Pulmonary artery endothelial cell (primary cell): ENCODE results near the gene SURF4. TPM values are rescaled to one million over a fixed set of nuclear protein-coding genes. Genes with fewer than 3 reads are reported as not detected.

Experiments
- DNase-seq: peaks from one replicate; pipeline ENCODE4 v3.0.0-alpha.2; 2011; ENCODE audit warnings: low read depth, low spot score
- total RNA-seq: library from RNA; depleted of rRNA; stranded (reverse); fragments of >200 nt; gene quantifications from 2 replicates; pipeline ENCODE4 v1.2.3, GENCODE V29; 2014

The SURF4 gene
- total RNA-seq, 1 donor from 2014 or later = 525 TPM

DNA sequence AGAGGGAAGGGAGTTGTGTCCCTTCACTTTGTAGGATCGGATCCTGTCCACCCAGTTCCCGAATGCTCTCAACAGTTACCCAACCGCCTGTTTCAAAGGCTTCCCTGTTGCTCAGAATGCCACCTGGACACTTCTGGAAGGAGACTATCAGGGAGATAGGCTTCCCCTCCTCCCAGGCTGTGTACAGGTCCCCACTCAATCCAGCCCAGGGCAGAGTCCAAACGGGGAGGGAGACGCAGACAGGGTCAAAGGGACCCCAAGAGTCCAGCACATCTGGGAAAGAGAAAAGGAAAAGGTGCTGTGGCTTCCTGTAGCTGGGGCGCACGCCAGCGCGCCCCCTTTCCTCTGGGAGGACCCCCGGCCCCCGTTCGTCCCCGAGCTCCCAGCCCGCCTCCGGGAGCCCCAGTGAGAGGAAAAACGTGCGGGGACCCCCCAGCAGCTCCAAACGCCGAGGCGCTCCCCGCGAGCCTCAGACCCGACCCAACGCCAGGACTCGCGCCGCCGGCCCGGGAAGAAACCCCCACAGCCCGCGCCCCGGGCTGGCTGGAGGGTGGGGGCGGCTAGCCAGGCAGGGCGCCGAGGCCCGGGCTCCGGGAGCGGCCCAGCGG lies 640 bp downstream of the SURF4 start:
- no peak for DNase-seq

DNA sequence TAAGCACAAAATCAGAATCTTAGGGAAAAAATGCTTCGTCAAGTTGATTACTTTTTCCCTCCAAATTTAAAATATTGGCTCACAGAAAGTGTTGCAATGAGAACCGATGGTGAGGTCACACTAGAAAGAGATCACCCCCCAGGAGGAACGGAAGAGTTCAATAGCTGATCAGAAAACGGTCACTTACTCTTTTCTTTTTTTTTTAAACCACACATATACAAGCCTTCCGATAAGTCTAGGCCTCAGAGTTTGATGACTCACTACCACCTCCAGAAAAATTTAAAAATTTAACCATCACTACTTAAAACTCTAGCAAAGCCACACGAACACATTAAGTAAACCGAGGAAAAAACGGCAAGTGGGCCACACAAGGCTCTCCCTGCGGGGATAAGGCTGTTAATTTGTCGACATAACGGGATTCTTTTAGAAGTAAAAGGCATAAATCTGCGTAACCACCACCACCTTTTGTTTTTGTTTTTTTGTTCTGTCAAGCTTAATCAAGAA lies 1.2 kb downstream of the SURF4 start:
- DNase-seq = no peak

DNA sequence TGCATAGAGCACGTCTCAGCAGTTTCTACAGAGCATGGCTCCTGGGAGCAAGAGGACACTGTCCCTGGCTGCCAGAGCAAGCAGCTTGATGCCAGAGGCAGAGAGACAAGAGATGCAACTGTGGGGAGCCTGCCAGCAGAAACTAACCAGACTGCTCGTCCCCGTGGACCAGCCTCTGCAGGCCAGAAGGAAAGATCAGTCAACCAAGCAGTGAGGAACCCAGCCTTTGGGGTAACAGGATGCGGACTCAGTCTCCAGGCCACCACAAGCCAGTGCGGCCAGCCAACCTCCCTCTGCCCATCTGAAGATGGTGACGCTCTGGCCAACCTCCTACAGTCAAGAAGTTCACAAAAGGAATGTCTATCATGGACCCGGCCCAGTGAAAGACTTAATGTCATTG lies 3.7 kb downstream of the SURF4 start:
- DNase-seq = no peak

DNA sequence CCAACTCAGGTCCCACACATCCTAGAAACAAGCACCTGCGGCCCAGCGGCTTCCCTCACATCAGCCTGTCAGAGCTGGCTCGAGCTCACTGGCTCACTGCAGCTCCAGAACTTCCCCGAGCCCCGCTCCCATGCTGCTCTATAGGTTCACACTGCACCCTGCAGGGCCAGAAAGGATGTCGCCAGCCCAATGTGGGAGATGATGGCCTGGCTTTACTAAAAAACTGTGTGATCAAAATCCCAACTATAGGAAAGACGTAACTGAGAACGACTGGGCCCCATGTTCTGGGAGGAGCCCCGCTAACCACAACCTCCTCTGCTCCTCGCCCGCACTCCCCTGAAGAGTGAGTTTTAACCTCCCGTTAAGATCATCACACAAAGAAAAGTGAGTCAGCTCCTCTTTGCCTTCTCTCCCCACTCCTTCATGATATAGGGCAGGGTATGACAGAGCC lies 4.6 kb downstream of the SURF4 start:
- DNase-seq = no peak

DNA sequence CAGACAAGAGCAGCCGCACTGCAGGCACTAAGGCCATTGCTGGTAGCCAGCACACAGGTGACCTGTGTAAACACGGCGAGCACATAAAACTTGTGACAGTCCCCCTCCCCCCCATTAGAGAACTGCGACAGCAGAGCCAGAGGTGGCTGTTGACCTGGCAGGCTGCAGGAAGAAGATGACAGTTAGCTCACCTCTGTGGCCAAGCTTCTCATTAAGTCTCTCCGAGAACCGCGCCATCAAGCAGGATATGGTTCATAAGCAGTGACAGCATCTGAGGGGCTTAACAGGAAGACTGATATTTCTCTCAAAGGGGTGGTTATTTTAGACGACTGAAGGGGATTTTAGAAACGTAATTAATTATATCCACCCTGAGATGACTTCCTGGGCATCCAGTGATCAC lies 5.2 kb downstream of the SURF4 start:
- DNase-seq = no peak

DNA sequence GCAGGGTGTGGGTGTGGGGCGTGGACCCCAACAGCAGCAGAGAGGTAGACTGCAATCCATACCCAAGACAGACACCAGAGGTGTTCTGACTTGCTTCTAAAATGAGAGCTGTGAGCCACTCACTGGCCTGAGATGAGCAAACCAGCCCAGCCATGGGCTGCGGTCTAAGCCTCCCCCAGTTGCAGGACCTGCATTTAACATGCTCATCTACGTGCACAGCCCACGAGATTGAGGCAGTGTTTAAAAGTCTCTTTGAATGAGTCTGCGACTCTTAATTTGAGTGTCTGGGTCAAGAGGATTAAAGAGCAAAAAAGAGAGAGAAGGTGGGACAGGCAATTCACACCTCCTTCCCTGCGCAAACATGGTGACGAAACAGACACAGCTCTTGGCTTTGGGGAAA lies 5.9 kb downstream of the SURF4 start:
- DNase-seq = no peak

GRCh38 chr9:133369422-133369821 lies 6.4 kb downstream of the SURF4 start:
- DNase-seq = no peak

DNA sequence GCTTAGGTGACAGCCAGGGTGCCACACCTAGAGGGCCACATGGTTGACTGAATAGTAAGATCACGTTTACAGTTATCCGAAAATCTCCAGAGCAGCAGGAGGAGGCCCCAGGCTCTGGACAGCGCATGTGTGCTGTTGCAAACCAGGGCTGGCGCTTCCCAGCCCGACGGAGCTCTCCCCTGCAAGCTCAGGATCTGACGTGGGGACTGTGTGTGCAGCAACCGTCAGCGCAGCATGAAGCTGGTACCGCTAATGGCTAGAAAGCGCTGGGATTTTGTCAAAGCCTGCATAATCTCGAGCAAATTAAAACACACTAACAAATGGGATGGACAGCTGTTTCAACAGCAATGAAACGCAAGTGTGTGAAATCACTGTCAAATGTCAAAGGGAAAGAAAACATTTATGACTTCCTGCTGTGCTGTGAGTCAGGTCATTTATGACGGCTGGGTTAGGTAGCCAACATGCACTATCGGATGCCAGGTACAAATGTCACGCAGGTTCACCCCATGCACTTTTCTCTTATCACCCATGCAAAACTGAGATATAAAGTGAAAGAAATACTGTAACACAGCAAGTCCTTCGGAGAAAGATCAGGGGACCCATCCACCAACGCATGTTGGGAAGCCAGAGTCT lies 7.5 kb downstream of the SURF4 start:
- no peak for DNase-seq

- no peak for DNase-seq
Observed at GRCh38 chr9:133367778-133368177, 8.1 kb downstream of the SURF4 start.

GRCh38 chr9:133367221-133367620 lies 8.6 kb downstream of the SURF4 start:
- no peak for DNase-seq

- DNase-seq = no peak
Observed at GRCh38 chr9:133366435-133366834, 9.4 kb downstream of the SURF4 start.

DNA sequence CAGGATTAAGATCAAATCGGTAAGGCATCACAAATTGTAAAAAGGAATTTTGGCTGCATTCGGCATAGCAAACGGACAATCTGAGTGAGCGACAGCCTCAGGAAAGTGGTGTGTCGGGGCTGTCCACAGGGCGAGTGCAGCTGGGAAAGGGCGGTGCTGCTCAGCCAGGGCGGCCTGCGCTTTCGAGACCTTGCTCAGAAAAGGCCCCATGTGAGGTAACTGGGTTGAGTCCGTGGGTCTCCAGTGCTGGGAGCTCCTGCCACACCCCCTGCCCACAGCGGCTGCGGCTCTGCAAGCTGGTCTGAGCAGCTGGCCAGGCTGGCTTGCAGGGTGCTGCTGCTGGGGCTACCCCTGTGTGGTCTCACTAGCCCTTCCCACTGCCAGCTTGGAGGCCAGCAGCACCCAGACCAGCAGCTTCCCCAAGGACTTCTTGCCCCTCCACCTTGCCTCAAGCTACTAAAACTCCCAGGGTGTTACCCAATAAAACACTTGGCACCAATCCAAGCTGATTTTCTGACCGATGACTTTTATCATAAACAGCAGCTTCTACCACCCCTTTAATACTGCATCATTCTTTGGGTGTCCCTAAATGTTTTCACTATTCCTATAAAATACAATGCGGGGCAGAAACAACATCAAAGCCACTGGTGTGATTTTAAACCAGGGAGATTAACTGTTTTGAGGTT lies 13.4 kb downstream of the SURF4 start:
- DNase-seq = no peak

- DNase-seq = no peak
Observed at GRCh38 chr9:133361507-133362092, 14.3 kb downstream of the SURF4 start.

- no peak for DNase-seq
Observed at GRCh38 chr9:133360400-133361393, 15.2 kb downstream of the SURF4 start.

GRCh38 chr9:133359399-133360175 lies 16.3 kb downstream of the SURF4 start:
- no peak for DNase-seq

GRCh38 chr9:133357656-133358055 lies 18.2 kb downstream of the SURF4 start:
- DNase-seq = no peak

DNA sequence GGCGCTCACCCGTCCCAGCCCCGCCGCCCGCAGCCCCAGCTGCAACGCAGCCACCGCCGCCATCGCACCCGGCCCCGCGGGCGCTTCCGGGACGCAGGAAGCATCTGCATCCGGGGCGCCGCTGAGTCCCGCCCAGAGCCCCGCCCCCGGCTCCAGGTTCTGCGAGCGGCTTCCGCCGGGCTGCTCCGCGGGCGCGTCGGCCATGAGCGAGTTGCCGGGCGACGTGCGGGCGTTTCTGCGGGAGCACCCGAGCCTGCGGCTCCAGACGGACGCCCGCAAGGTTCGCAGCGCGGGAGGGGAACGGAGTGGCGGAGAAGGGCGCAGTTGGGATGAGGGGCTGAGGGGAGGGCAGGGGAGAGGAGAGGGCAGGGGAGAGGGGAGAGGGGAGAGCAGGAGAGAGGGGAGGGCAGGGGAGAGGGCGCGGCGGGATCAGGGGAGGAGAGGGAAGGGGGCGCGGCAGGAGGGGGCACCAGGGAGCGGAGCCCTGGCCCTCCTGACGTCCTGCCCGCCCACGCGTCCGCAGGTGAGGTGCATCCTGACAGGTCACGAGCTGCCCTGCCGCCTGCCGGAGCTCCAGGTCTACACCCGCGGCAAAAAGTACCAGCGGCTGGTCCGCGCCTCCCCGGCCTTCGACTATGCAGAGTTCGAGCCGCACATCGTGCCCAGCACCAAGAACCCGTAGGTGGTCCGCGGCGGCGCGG lies 19.3 kb downstream of the SURF4 start, which contains the start of the genes SURF1 and SURF2:
SURF1 (minus strand) TSS at position 97 of the 701 bp plus-strand sequence; CDS start at position 63, 34 bp downstream.
SURF2 (plus strand) TSS at position 160 of the 701 bp plus-strand sequence; CDS start at position 203, 43 bp downstream.
- DNase-seq = no peak

DNA sequence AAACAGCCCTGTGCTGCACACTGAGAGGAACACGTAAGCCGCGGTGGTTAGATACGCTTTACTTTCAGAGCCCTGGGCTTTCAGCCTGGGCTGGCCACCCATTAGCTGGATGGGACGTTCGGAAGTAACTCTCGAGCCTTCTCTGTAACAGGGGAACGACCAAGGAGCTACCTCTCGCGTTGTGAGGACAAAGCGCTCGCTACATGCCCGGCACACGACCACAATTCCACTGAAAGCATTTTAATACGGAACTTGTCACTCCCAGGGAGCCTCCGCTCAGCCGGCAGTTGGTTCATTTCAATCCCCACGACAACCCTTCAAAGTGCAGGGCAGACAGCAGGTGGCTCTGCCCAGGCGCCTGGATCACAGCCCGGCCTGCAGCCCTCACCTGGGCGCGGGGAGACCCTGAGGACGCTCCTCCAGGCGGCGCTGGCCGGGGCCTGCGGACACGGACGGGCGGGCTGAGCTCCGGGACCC lies 19.9 kb downstream of the SURF4 start:
- no peak for DNase-seq

DNA sequence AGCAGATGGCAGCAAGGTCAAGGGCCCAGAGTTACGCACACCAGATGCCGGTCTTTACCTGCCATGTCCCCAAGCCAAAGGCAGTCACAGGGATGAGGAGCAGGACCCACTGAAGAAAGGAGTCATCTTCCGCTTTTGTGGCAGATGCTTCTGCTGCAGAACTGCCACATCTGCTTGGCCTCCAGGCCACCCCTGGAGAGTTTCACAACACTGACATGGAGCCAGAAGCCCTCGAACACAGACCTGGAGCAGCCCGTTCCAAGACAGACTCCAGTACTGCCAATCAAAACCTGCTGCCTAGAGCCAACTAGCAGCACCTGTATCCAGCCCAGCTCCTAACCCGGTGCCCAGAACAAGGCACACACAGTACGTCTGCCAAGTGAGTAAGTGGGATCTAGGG lies 21.1 kb downstream of the SURF4 start:
- no peak for DNase-seq
